ENCODE data around the gene EPHA3. TPM values are rescaled to one million over a fixed set of nuclear protein-coding genes. Genes with fewer than 3 reads are reported as not detected.

Gene EPHA3
- total RNA-seq, 4 donors from 2014 or later: 13.1 to 25.8 (median 21.2) TPM

- WGBS: 63% methylated on average over 2 of the region's 2 CpGs
- no peaks in the 10 kb centered on the region for H3K36me3 ChIP-seq
Measured at GRCh38 chr3:89072642-89073041, 34.8 kb upstream of the EPHA3 start.

GRCh38 chr3:89079944-89080343 is 27.5 kb upstream of the EPHA3 start:
- no peak for DNase-seq (ENCODE audit: extremely low spot score)
- H3K36me3 ChIP-seq: no peaks in the 10 kb centered on the region
- no peaks in the 10 kb centered on the region for H3K9me3 ChIP-seq
- no peaks in the 10 kb centered on the region for H3K4me1 ChIP-seq
- no peak overlapping the region for H3K27ac ChIP-seq (replicated peaks in 1 of 4)
- intact Hi-C loops (cut with DNase I): no loop called here
- WGBS: 75% methylated on average over 1 of the region's 1 CpG
- TF ChIP-seq POLR2AphosphoS5 (IDR thresholded peaks at IDR 0.05) (no peak), EP300 (IDR thresholded peaks at IDR 0.05) (no peak), POLR2A (IDR thresholded peaks at IDR 0.05; ENCODE audit: low read depth) (no peak), CTCF (IDR thresholded peaks at IDR 0.05) (no peak)
- H3K27me3 ChIP-seq: no peaks in the 10 kb centered on the region
- no peak overlapping the region for H3K4me3 ChIP-seq

More at GRCh38 chr3:89072642-89073041, 34.8 kb upstream of the EPHA3 start:
- intact Hi-C loops (cut with DNase I): no loop called here
- no peak for DNase-seq (ENCODE audit: extremely low spot score)
- Histone ChIP-seq H3K4me1 (no peaks in the 10 kb centered on the region), H3K4me3 (no peak overlapping the region), H3K27me3 (no peaks in the 10 kb centered on the region), H3K9me3 (no peaks in the 10 kb centered on the region), H3K27ac (replicated peaks in 1 of 4) (no peak overlapping the region)
- TF ChIP-seq CTCF (IDR thresholded peaks at IDR 0.05): no peak
- no peak for TF ChIP-seq EP300 (IDR thresholded peaks at IDR 0.05)
- no peak for TF ChIP-seq POLR2A (IDR thresholded peaks at IDR 0.05; ENCODE audit: low read depth)
- no peak for TF ChIP-seq POLR2AphosphoS5 (IDR thresholded peaks at IDR 0.05)

- no peaks in the 10 kb centered on the region for H3K27me3 ChIP-seq
- no peaks in the 10 kb centered on the region for H3K9me3 ChIP-seq
- no peak overlapping the region for H3K4me3 ChIP-seq
- H3K36me3 ChIP-seq: no peaks in the 10 kb centered on the region
- 64% methylated on average over 1 of the region's 1 CpG for WGBS
- no peak overlapping the region for H3K27ac ChIP-seq (replicated peaks in 1 of 4)
- DNase-seq (ENCODE audit: extremely low spot score): no peak
- H3K4me1 ChIP-seq: no peaks in the 10 kb centered on the region
- no peak for TF ChIP-seq POLR2A (IDR thresholded peaks at IDR 0.05; ENCODE audit: low read depth)
- intact Hi-C loops (cut with DNase I): no loop called here
Measured at GRCh38 chr3:89087851-89088250, 19.6 kb upstream of the EPHA3 start.

GRCh38 chr3:89098173-89098572 is 9.2 kb upstream of the EPHA3 start:
- no peaks in the 10 kb centered on the region for H3K9me3 ChIP-seq
- no peak overlapping the region for H3K4me3 ChIP-seq
- no peak for DNase-seq (ENCODE audit: extremely low spot score)
- no peaks in the 10 kb centered on the region for H3K4me1 ChIP-seq
- H3K36me3 ChIP-seq: no peaks in the 10 kb centered on the region
- H3K27me3 ChIP-seq: no peaks in the 10 kb centered on the region
- 73% methylated on average over 3 of the region's 3 CpGs for WGBS
- H3K27ac ChIP-seq (replicated peaks in 1 of 4): no peak overlapping the region
- intact Hi-C loops (cut with DNase I): no loop called here
- TF ChIP-seq EP300 (IDR thresholded peaks at IDR 0.05) (no peak), POLR2AphosphoS5 (IDR thresholded peaks at IDR 0.05) (no peak), POLR2A (IDR thresholded peaks at IDR 0.05; ENCODE audit: low read depth) (no peak), CTCF (IDR thresholded peaks at IDR 0.05) (no peak)

- Histone ChIP-seq H3K27me3 (no peaks in the 10 kb centered on the region), H3K9me3 (no peaks in the 10 kb centered on the region), H3K4me1 (no peaks in the 10 kb centered on the region), H3K36me3 (no peaks in the 10 kb centered on the region), H3K27ac (replicated peaks in 1 of 4) (no peak overlapping the region), H3K4me3 (no peak overlapping the region)
- DNase-seq (ENCODE audit: extremely low spot score): no peak
- no peak for TF ChIP-seq POLR2A (IDR thresholded peaks at IDR 0.05; ENCODE audit: low read depth)
- peak; percentile 71 to 92 (median 85) for TF ChIP-seq CTCF (IDR thresholded peaks at IDR 0.05)
- intact Hi-C loops (cut with DNase I): no loop called here
- 34% methylated on average over 8 of the region's 8 CpGs for WGBS
Measured at GRCh38 chr3:89098964-89099585, 8.3 kb upstream of the EPHA3 start.
